ENCODE results near the gene BBLN. TPM values are rescaled to one million over a fixed set of nuclear protein-coding genes. Genes with fewer than 3 reads are reported as not detected.
A peak's percentile ranks its signal among the peaks of the same experiment; 100 is the strongest.

BBLN gene
- total and polyA plus RNA-seq, 2 of the 4 experiments (the other 2 are of a cell fraction) = 25.1 to 103 TPM

DNA sequence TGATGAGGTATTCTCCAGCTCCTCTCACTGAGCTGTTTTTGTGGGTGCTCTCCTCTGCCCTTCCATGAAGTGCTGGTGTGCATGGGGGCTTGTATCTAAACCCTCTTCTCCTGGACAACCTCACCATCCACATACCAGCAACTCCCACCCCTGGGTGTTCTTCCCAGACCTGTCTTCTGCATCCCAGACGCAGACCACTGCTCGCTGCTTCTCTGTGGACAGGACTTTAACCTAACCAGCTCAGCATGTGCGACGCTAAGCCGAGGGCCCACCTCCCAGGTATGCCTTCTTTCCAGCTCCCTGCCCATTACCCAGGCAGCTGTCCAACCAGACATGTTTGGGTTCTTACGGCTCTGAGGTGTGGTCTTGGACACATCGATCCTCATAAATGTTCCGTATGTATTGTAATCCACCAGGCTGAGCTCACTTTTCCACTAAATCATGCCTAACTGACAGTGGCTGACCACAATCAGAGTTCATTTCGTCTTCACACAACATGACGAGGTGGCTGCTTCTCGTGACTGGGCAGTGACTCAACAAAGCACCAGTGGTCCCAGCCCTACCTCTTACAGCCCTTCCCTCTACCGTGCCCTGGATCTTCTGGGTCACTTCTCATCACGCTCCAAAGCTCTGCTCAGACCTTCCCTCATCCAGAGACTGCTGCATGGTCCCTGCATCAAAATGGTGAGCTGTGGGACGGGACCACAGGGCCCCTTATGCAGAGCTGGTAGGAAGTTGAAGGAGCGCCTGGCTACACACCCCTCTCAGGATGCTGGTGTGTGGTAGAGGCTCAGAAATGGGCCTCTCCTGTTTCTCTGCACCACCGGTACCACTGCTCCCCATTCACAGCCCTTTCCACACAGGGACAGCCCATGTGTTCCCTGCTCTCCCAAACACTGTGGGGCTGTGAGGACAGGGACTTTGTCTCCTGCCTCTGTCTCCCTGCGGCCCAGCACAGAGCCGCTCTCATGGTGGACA lies 23.0 kb upstream of the BBLN start:
- H2BK120ac ChIP-seq (ENCODE audit: low read depth, low read length) = 0 out of 2 replicates have a peak overlapping the region, but pooled peaks have one; percentile 16
- no peak overlapping the region for H3K56ac ChIP-seq (ENCODE audit: extremely low read depth, insufficient read depth, low read length)
- no peak overlapping the region for H3K18ac ChIP-seq (ENCODE audit: low read depth, low read length)
- H3K79me1 ChIP-seq (ENCODE audit: low read depth in 1 of 2, low read length in 2 of 2) = no peaks in the 10 kb centered on the region
- H2BK15ac ChIP-seq (ENCODE audit: low read depth, low read length) = no peak overlapping the region
- H3K9me1 ChIP-seq (ENCODE audit: insufficient read depth, low read length) = peaks cover 8% of the 10 kb centered on the region
- peak; percentile 82 for ATAC-seq (ENCODE audit: low read depth)
- 0 out of 2 replicates have a peak overlapping the region, but pooled peaks have one; percentile 1 for H3K14ac ChIP-seq (replicated peaks; ENCODE audit: low read depth, low read length)
- no peak overlapping the region for H3K23ac ChIP-seq (ENCODE audit: low read depth, low read length)
- in situ Hi-C loops (cut with MboI; ENCODE audit: low sequenced_read_pairs) (no loop called here), dilution Hi-C loops (cut with HindIII; ENCODE audit: low sequenced_read_pairs, unreplicated experiment) (no loop called here), intact Hi-C loops (cut with micrococcal nuclease) (no loop called here)
- peaks cover 10% of the 10 kb centered on the region for H3K27me3 ChIP-seq (ENCODE audit: control insufficient read depth, insufficient read depth, low read length)
- ChIA-PET POLR2A (ENCODE audit: unreplicated experiment) (no interaction called here), CTCF (interaction anchor here (1.7 kb wide), 1 partner anchor 19 kb away, joined by 5 read pairs; no protein-coding TSS in a partner anchor)
- no peak overlapping the region for H3K9ac ChIP-seq (ENCODE audit: low read depth, low read length)
- H4K5ac ChIP-seq (ENCODE audit: low read depth, low read length) = no peak overlapping the region
- peak overlapping the region; percentile 40; the same call in 1 of the 2 replicates for H4K91ac ChIP-seq (ENCODE audit: insufficient read depth, low read depth, low read length)
- no TSS peak for BruUV-seq (replicated peaks)
- H4K8ac ChIP-seq (ENCODE audit: low read depth in 2 of 2, low read length in 2 of 2) = no peak overlapping the region
- peak overlapping the region; percentile 49 for H2AK5ac ChIP-seq (ENCODE audit: low read depth, low read length)
- peak overlapping the region; percentile 36 for H3K4ac ChIP-seq (ENCODE audit: low read depth, low read length)
- H2BK5ac ChIP-seq (ENCODE audit: low read depth, low read length, poor library complexity, severe bottlenecking) = no peak overlapping the region
- H2AK9ac ChIP-seq (replicated peaks; ENCODE audit: low read depth, low read length, poor library complexity) = no peak overlapping the region
- TF ChIP-seq BHLHE40 (IDR thresholded peaks at IDR 0.05; ENCODE audit: low read depth, low read length) = peak; percentile 96
- TF ChIP-seq FOS (IDR thresholded peaks at IDR 0.05; ENCODE audit: low read depth, low read length) = 0 out of 2 replicates have a peak, but pooled peaks have one; percentile 17
- TF ChIP-seq NFE2L2 (IDR thresholded peaks at IDR 0.05; ENCODE audit: low read depth, low read length) = no peak
- TF ChIP-seq, protein P1, sequence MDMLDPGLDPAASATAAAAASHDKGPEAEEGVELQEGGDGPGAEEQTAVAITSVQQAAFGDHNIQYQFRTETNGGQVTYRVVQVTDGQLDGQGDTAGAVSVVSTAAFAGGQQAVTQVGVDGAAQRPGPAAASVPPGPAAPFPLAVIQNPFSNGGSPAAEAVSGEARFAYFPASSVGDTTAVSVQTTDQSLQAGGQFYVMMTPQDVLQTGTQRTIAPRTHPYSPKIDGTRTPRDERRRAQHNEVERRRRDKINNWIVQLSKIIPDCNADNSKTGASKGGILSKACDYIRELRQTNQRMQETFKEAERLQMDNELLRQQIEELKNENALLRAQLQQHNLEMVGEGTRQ (IDR thresholded peaks at IDR 0.05; ENCODE audit: low read depth, low read length) = no peak
- 0 out of 2 replicates have a peak, but pooled peaks have one; percentile 5 for TF ChIP-seq CEBPB (IDR thresholded peaks at IDR 0.05; ENCODE audit: low read depth, low read length)
- peak; percentile 87 for DNase-seq
- no peak overlapping the region for H3K4me3 ChIP-seq (ENCODE audit: insufficient read depth, low read depth, low read length)
- H2AFZ ChIP-seq (replicated peaks; ENCODE audit: low read length, poor library complexity) = no peak overlapping the region
- 69% methylated on average over 7 of the region's 18 CpGs; no CpG with 5 or more reads in 1 of the 2 experiments for WGBS, 2 experiments (ENCODE audit: extremely low coverage in 2 of 2, insufficient read length in 1 of 2)
- H2BK20ac ChIP-seq (ENCODE audit: low read depth, low read length) = no peak overlapping the region
- no peak overlapping the region for H3K4me2 ChIP-seq (ENCODE audit: low read depth, low read length)
- H3K4me1 ChIP-seq (ENCODE audit: control insufficient read depth, insufficient read depth, low read length) = peaks cover 6% of the 10 kb centered on the region
- no peaks in the 10 kb centered on the region; the same call in 1 of the 2 replicates for H3K9me3 ChIP-seq (ENCODE audit: control insufficient read depth, insufficient read depth, low read length)
- H3K27ac ChIP-seq (ENCODE audit: insufficient read depth, low read length) = no peak overlapping the region
- no peaks in the 10 kb centered on the region for H3K36me3 ChIP-seq (ENCODE audit: control insufficient read depth, insufficient read depth, low read length)
- H4K20me1 ChIP-seq (ENCODE audit: insufficient read depth, low read length) = 0 out of 2 replicates have a peak, but pooled peaks cover 4% of the 10 kb centered on the region
